GM18517 (cell line): Measurements from ENCODE around the gene LPP.

Experiments used
- ATAC-seq: cut with Tn5 transposase; IDR thresholded peaks from one replicate; pipeline ENCODE4 v1.9.1; 2021; ENCODE audit warnings: mild to moderate bottlenecking, moderate library complexity; ENCODE audit not compliant: unreplicated experiment

Gene LPP

GRCh38 chr3:188877381-188877780 lies 723.4 kb downstream of the LPP start:
- ATAC-seq, result no peak

- no peak for ATAC-seq
Measured at GRCh38 chr3:188878076-188878475, 724.1 kb downstream of the LPP start.

- no peak for ATAC-seq
Measured at GRCh38 chr3:188881954-188882641, 728.1 kb downstream of the LPP start.

GRCh38 chr3:188884299-188885043 lies 730.5 kb downstream of the LPP start:
- ATAC-seq, result no peak

GRCh38 chr3:188888321-188889053 lies 734.5 kb downstream of the LPP start:
- no peak for ATAC-seq

GRCh38 chr3:188889054-188889491 lies 735.1 kb downstream of the LPP start:
- no peak for ATAC-seq

GRCh38 chr3:188890572-188891270 lies 736.8 kb downstream of the LPP start:
- no peak for ATAC-seq

- ATAC-seq, result no peak
Measured at GRCh38 chr3:188899881-188900280, 745.9 kb downstream of the LPP start.

- ATAC-seq, result no peak
Measured at GRCh38 chr3:188900421-188900951, 746.5 kb downstream of the LPP start.

GRCh38 chr3:188901126-188901525 lies 747.2 kb downstream of the LPP start:
- ATAC-seq, result no peak

GRCh38 chr3:188901671-188902287 lies 747.8 kb downstream of the LPP start:
- no peak for ATAC-seq

GRCh38 chr3:188904670-188905069 lies 750.7 kb downstream of the LPP start:
- ATAC-seq, result no peak

GRCh38 chr3:188905547-188905946 lies 751.6 kb downstream of the LPP start:
- no peak for ATAC-seq

GRCh38 chr3:188906236-188906635 lies 752.3 kb downstream of the LPP start:
- ATAC-seq, result no peak

- no peak for ATAC-seq
Measured at GRCh38 chr3:188908002-188908850, 754.3 kb downstream of the LPP start.

GRCh38 chr3:188911026-188911850 lies 757.3 kb downstream of the LPP start:
- ATAC-seq, result no peak

GRCh38 chr3:188913084-188913483 lies 759.1 kb downstream of the LPP start:
- ATAC-seq, result no peak

GRCh38 chr3:188914552-188914951 lies 760.6 kb downstream of the LPP start:
- no peak for ATAC-seq

- ATAC-seq, result no peak
Measured at GRCh38 chr3:188915127-188915526, 761.2 kb downstream of the LPP start.
